GM12878 (cell line): ENCODE results near the gene CILP. TPM values are rescaled to one million over a fixed set of nuclear protein-coding genes. Genes with fewer than 3 reads are reported as not detected.

ENCODE experiments used
- ATAC-seq: fragments of 200-7000 bp; cut with Tn5 transposase; 3 replicates; pipeline ENCODE4 v1.9.1; 2020; ENCODE audit warnings: mild to moderate bottlenecking, moderate library complexity
- BruUV-seq: library from RNA; stranded (reverse); fragments of 400-500 nt; replicated peaks from 2 replicates; lab custom pipeline; 2021; lab: Mats Ljungman, UMichigan
- CTCF ChIA-PET: fragments of 300-600 bp; sonication (Branson Sonifier 250); formaldehyde crosslinking; extraction: SDS; loops from one replicate; lab custom pipeline; 2021; ENCODE audit warnings: inconsistent platforms; lab: Yijun Ruan, JAX
- POLR2A ChIA-PET: fragments of 350-600 bp; formaldehyde crosslinking; extraction: SDS; loops from one replicate; lab custom pipeline; 2021; ENCODE audit warnings: inconsistent platforms; lab: Charles Lee
- RAD21 ChIA-PET: fragments of 300-600 bp; sonication (Branson Sonifier 250); formaldehyde crosslinking; loops from one replicate; lab custom pipeline; 2023; ENCODE audit warnings: antibody characterized with exemption; ENCODE audit not compliant: unreplicated experiment; lab: Charles Lee
- SMC1A ChIA-PET: fragments of 300-600 bp; sonication (Branson Sonifier 250); formaldehyde crosslinking; loops from one replicate; lab custom pipeline; 2023; ENCODE audit not compliant: unreplicated experiment, uncharacterized antibody; lab: Charles Lee
- DNase-seq: peaks from one replicate; pipeline ENCODE4 v3.0.0-alpha.2; 2011; ENCODE audit warnings: low read depth, low spot score
- FAIRE-seq: peaks from 3 replicates; lab custom pipeline; 2011; peaks lifted over from hg19 to GRCh38; lab: Jason Lieb, UNC
- H2AFZ ChIP-seq: 2 replicates; pipeline ENCODE4 v1.6.0; 2011; ENCODE audit warnings: low read depth, low read length, control low read depth; ENCODE audit not compliant: control insufficient read depth
- H3K27ac ChIP-seq: 2 replicates; pipeline ENCODE4 v1.5.1; 2011; ENCODE audit warnings: control low read depth; ENCODE audit not compliant: control insufficient read depth, insufficient read depth
- H3K27me3 ChIP-seq, 2 experiments: replicated peaks in 1 of 2; 2 replicates each; pipeline versions ENCODE4 v1.6.0 to v1.6.1; 2011; ENCODE audit warnings: low read length in 1 of 2; ENCODE audit not compliant: control insufficient read depth in 2 of 2, insufficient read depth in 2 of 2
- H3K36me3 ChIP-seq, 2 experiments: 2 replicates each; pipeline ENCODE4 v1.5.1; 2011; ENCODE audit warnings: low read length in 1 of 2; ENCODE audit not compliant: control insufficient read depth in 2 of 2, insufficient read depth in 2 of 2
- H3K4me1 ChIP-seq: 2 replicates; pipeline ENCODE4 v1.6.1; 2011; ENCODE audit warnings: mild to moderate bottlenecking, low read length, moderate library complexity, mixed read lengths; ENCODE audit not compliant: control insufficient read depth, insufficient read depth
- H3K4me2 ChIP-seq: 2 replicates; pipeline ENCODE4 v1.6.0; 2011; ENCODE audit warnings: control low read depth; ENCODE audit not compliant: control insufficient read depth, insufficient read depth
- H3K4me3 ChIP-seq: fragments of 200-600 bp; sonication (generic); 2 replicates; pipeline ENCODE4 v1.5.1; 2016
- H3K79me2 ChIP-seq: 2 replicates; pipeline ENCODE4 v1.6.0; 2011; ENCODE audit warnings: low read length; ENCODE audit not compliant: control insufficient read depth, insufficient read depth
- H3K9ac ChIP-seq: 2 replicates; pipeline ENCODE4 v1.8.0; 2011; ENCODE audit warnings: low read length, control low read depth, mixed read lengths; ENCODE audit not compliant: control insufficient read depth, insufficient read depth
- H3K9me3 ChIP-seq: replicated peaks from 3 replicates; pipeline ENCODE4 v1.5.1; 2011; ENCODE audit warnings: mild to moderate bottlenecking, low read length; ENCODE audit not compliant: control insufficient read depth, insufficient read depth
- H4K20me1 ChIP-seq: 2 replicates; pipeline ENCODE4 v1.6.0; 2011; ENCODE audit not compliant: control insufficient read depth, insufficient read depth
- ASH2L ChIP-seq: fragments of 300-600, 200-600 bp; sonication (generic); IDR thresholded peaks from 2 replicates; pipeline ENCODE4 v1.6.1; 2017; ENCODE audit warnings: low read depth, mild to moderate bottlenecking, borderline replicate concordance
- BRCA1 ChIP-seq: IDR thresholded peaks from 2 replicates; pipeline ENCODE4 v1.6.1; 2011; ENCODE audit warnings: low read depth, low read length, improper control_type of control experiment
- HDAC2 ChIP-seq: fragments of 200-600 bp; sonication (generic); IDR thresholded peaks from 2 replicates; pipeline ENCODE4 v1.6.1; 2017
- JUNB ChIP-seq: IDR thresholded peaks from 2 replicates; pipeline ENCODE4 v1.6.1; 2016; ENCODE audit warnings: antibody characterized with exemption, mild to moderate bottlenecking
- KDM1A ChIP-seq: fragments of 200-600 bp; sonication (generic); IDR thresholded peaks from 2 replicates; pipeline ENCODE4 v1.6.1; 2016; ENCODE audit warnings: borderline replicate concordance
- LARP7 ChIP-seq: fragments of 450-650 bp; IDR thresholded peaks from 2 replicates; pipeline ENCODE4 v1.6.1; 2017; ENCODE audit warnings: mild to moderate bottlenecking
- NFXL1 ChIP-seq: fragments of 450-650 bp; IDR thresholded peaks from 2 replicates; pipeline ENCODE4 v1.6.1; 2017; ENCODE audit warnings: antibody characterized with exemption, mild to moderate bottlenecking, borderline replicate concordance
- NR2F1 ChIP-seq: fragments of 450-650 bp; conservative IDR thresholded peaks from 2 replicates; pipeline ENCODE4 v1.6.1; 2017; ENCODE audit warnings: mild to moderate bottlenecking
- POLR2A ChIP-seq: IDR thresholded peaks from 2 replicates; pipeline ENCODE4 v1.6.1; 2011; ENCODE audit warnings: low read depth, mild to moderate bottlenecking, low read length
- SMARCA5 ChIP-seq: fragments of 450-650 bp; IDR thresholded peaks from 2 replicates; pipeline ENCODE4 v1.6.1; 2017; ENCODE audit warnings: mild to moderate bottlenecking
- SREBF1 ChIP-seq: IDR thresholded peaks from 2 replicates; pipeline ENCODE4 v1.6.1; 2012; ENCODE audit warnings: mild to moderate bottlenecking, low read length
- STAT3 ChIP-seq: IDR thresholded peaks from 2 replicates; pipeline ENCODE4 v1.6.1; 2011; ENCODE audit warnings: low read depth, low read length, improper control_type of control experiment
- SUZ12 ChIP-seq: fragments of 200-600 bp; sonication (generic); IDR thresholded peaks from one replicate; pipeline ENCODE4 v1.6.1; 2018; ENCODE audit warnings: antibody characterized with exemption, mild to moderate bottlenecking; ENCODE audit not compliant: unreplicated experiment
- YBX1 ChIP-seq: fragments of 450-650 bp; IDR thresholded peaks from 2 replicates; pipeline ENCODE4 v1.6.1; 2016; ENCODE audit warnings: antibody characterized with exemption
- ZNF274 ChIP-seq: IDR thresholded peaks from one replicate; pipeline ENCODE4 v1.8.0; 2011; ENCODE audit not compliant: insufficient read length, insufficient read depth
- WGBS: methylation state at CpG from one replicate; pipeline ENCODE4 v1.1.6; 2016; ENCODE audit warnings: low lambda C conversion rate; ENCODE audit not compliant: insufficient replicate concordance, insufficient coverage; ENCODE audit errors: missing lambda C conversion rate; 5-methylcytosine and 5-hydroxymethylcytosine counted together
- in situ Hi-C: fragments of 300-500 bp; cut with MboI; formaldehyde crosslinking; loops from 9 replicates; pipeline ENCODE4 v1.14.3; 2018; ENCODE audit warnings: mixed read lengths
- intact Hi-C: fragments of 100-400 bp; cut with micrococcal nuclease; formaldehyde crosslinking; loops from one replicate; pipeline ENCODE4 v1.14.2; 2022; ENCODE audit not compliant: unreplicated experiment
- polyA plus RNA-seq, 11 experiments: library from polyadenylated mRNA; depleted of rRNA in 4 of 11; unstranded in 6 of 11; stranded (reverse) in 5 of 11; fragments of >200 nt; fragmentation: Nextera tagmentation in 4 of 11; fragmentation: Illumina TruSeq in 1 of 11; extraction: Ambion mirVana in 4 of 11; extraction: Trizol in 1 of 11; gene quantifications; 1 replicate in 1 of 11; 2 replicates in 10 of 11; pipeline versions ENCODE4 v1.2.1 to v1.2.3, GENCODE V29; 2011 to 2016; ENCODE audit warnings: inconsistent platforms in 2 of 11, missing spikeins in 2 of 11, low read depth in 1 of 11
- total RNA-seq, 4 experiments: library from RNA; depleted of rRNA in 3 of 4; stranded (reverse); fragments of >200 nt in 3 of 4; fragmentation: Illumina TruSeq in 1 of 4; extraction: Trizol in 1 of 4; gene quantifications; 2 replicates each; pipeline versions ENCODE4 v1.2.1 to v1.2.3, GENCODE V29; 2013 to 2021
- TF ChIP-seq, protein P1 (sequence below): IDR thresholded peaks from 2 replicates; pipeline ENCODE4 v1.6.1; 2012; ENCODE audit warnings: mild to moderate bottlenecking, low read depth, low read length
- TF ChIP-seq, protein P2 (sequence below): fragments of 150-350 bp; IDR thresholded peaks from 2 replicates; pipeline ENCODE4 v1.6.1; 2014; ENCODE audit warnings: mild to moderate bottlenecking, low read depth, low read length

The CILP gene
- total and polyA plus RNA-seq, 10 of the 15 experiments (the other 5 are each of a cell fraction or from before 2014, with no cell fraction given), result 0.03 to 0.06 (median 0.04) TPM; not detected in 4

DNA sequence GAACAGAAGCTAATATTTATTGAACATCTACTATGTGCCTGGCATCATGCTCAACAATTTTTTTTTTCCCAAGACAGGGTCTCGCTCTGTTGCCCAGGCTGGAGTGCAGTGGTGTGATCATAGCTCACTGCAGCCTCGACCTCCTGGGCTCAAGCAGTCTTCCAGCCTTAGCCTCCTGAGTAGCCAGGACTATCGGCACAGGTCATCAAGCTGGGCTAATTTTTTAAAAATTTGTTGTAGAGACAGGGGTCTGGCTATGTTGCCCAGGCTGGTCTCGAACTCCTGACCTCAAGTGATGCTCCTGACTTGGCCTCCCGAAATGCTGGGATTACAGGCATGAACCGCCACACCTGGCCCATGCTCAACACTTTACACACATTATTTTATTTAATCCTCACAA is 35.7 kb upstream of the CILP start:
- no peaks in the 10 kb centered on the region for H3K79me2 ChIP-seq
- TF ChIP-seq LARP7, result no peak
- no peak for TF ChIP-seq NR2F1
- TF ChIP-seq ZNF274, result no peak
- no peak for TF ChIP-seq YBX1
- no peak for TF ChIP-seq ASH2L
- TF ChIP-seq JUNB, result no peak
- TF ChIP-seq, protein P1, sequence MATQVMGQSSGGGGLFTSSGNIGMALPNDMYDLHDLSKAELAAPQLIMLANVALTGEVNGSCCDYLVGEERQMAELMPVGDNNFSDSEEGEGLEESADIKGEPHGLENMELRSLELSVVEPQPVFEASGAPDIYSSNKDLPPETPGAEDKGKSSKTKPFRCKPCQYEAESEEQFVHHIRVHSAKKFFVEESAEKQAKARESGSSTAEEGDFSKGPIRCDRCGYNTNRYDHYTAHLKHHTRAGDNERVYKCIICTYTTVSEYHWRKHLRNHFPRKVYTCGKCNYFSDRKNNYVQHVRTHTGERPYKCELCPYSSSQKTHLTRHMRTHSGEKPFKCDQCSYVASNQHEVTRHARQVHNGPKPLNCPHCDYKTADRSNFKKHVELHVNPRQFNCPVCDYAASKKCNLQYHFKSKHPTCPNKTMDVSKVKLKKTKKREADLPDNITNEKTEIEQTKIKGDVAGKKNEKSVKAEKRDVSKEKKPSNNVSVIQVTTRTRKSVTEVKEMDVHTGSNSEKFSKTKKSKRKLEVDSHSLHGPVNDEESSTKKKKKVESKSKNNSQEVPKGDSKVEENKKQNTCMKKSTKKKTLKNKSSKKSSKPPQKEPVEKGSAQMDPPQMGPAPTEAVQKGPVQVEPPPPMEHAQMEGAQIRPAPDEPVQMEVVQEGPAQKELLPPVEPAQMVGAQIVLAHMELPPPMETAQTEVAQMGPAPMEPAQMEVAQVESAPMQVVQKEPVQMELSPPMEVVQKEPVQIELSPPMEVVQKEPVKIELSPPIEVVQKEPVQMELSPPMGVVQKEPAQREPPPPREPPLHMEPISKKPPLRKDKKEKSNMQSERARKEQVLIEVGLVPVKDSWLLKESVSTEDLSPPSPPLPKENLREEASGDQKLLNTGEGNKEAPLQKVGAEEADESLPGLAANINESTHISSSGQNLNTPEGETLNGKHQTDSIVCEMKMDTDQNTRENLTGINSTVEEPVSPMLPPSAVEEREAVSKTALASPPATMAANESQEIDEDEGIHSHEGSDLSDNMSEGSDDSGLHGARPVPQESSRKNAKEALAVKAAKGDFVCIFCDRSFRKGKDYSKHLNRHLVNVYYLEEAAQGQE, result no peak
- TF ChIP-seq BRCA1, result no peak
- no peak for TF ChIP-seq KDM1A
- no peak for TF ChIP-seq NFXL1
- no peak for TF ChIP-seq SUZ12
- TF ChIP-seq STAT3, result no peak
- TF ChIP-seq SREBF1, result no peak
- TF ChIP-seq, protein P2, sequence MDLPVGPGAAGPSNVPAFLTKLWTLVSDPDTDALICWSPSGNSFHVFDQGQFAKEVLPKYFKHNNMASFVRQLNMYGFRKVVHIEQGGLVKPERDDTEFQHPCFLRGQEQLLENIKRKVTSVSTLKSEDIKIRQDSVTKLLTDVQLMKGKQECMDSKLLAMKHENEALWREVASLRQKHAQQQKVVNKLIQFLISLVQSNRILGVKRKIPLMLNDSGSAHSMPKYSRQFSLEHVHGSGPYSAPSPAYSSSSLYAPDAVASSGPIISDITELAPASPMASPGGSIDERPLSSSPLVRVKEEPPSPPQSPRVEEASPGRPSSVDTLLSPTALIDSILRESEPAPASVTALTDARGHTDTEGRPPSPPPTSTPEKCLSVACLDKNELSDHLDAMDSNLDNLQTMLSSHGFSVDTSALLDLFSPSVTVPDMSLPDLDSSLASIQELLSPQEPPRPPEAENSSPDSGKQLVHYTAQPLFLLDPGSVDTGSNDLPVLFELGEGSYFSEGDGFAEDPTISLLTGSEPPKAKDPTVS, result no peak
- no peak for TF ChIP-seq POLR2A
- TF ChIP-seq HDAC2, result no peak
- TF ChIP-seq SMARCA5, result no peak
- H3K9me3 ChIP-seq, result no peaks in the 10 kb centered on the region
- intact Hi-C loops, result no loop called here
- H2AFZ ChIP-seq, result no peak overlapping the region
- SMC1A ChIA-PET, result interaction anchor here (1.2 to 1.4 kb wide), 2 partner anchors 11 to 24 kb away, joined by 3 to 4 read pairs; no protein-coding TSS in a partner anchor
- no peaks in the 10 kb centered on the region for H3K36me3 ChIP-seq
- H3K27me3 ChIP-seq, result no peaks in the 10 kb centered on the region
- no peak for FAIRE-seq
- H3K4me3 ChIP-seq, result no peak overlapping the region
- no TSS peak for BruUV-seq
- no peak for ATAC-seq
- RAD21 ChIA-PET, result no interaction called here
- no peak overlapping the region for H3K4me2 ChIP-seq
- in situ Hi-C loops, result no loop called here
- POLR2A ChIA-PET, result interaction anchor here (0.5 kb wide), 1 partner anchor 60 kb away, joined by 4 read pairs; no protein-coding TSS in a partner anchor
- no peaks in the 10 kb centered on the region for H4K20me1 ChIP-seq
- no peak for DNase-seq
- H3K27ac ChIP-seq, result no peak overlapping the region
- 78% methylated on average over 6 of the region's 6 CpGs for WGBS
- H3K9ac ChIP-seq, result no peak overlapping the region
- CTCF ChIA-PET, result interaction anchor here (1.1 to 1.4 kb wide), 3 partner anchors 24 to 51 kb away, joined by 3 to 5 read pairs (median 3); no protein-coding TSS in a partner anchor
- peaks cover 11% of the 10 kb centered on the region for H3K4me1 ChIP-seq
